ENCODE data around the gene SLC9A1. TPM values are rescaled to one million over a fixed set of nuclear protein-coding genes. Genes with fewer than 3 reads are reported as not detected.

SLC9A1 gene
- total and polyA plus RNA-seq, 2 experiments from 2014 or later: 13.9 to 19.4 TPM

- Histone ChIP-seq H3K27me3 (no peaks in the 10 kb centered on the region), H3K9me3 (ENCODE audit: low read depth) (no peaks in the 10 kb centered on the region), H3K27ac (peak overlapping the region; percentile 84), H3K4me3 (no peak overlapping the region), H3K4me1 (ENCODE audit: low read depth) (peaks cover 35% of the 10 kb centered on the region), H3K36me3 (no peaks in the 10 kb centered on the region)
- no peak for DNase-seq (ENCODE audit: low read depth in 1 of 2, low spot score in 1 of 2)
- TF ChIP-seq, protein P1, sequence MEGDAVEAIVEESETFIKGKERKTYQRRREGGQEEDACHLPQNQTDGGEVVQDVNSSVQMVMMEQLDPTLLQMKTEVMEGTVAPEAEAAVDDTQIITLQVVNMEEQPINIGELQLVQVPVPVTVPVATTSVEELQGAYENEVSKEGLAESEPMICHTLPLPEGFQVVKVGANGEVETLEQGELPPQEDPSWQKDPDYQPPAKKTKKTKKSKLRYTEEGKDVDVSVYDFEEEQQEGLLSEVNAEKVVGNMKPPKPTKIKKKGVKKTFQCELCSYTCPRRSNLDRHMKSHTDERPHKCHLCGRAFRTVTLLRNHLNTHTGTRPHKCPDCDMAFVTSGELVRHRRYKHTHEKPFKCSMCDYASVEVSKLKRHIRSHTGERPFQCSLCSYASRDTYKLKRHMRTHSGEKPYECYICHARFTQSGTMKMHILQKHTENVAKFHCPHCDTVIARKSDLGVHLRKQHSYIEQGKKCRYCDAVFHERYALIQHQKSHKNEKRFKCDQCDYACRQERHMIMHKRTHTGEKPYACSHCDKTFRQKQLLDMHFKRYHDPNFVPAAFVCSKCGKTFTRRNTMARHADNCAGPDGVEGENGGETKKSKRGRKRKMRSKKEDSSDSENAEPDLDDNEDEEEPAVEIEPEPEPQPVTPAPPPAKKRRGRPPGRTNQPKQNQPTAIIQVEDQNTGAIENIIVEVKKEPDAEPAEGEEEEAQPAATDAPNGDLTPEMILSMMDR (IDR thresholded peaks at IDR 0.05; ENCODE audit: low read depth, low read length): no peak
Measured at GRCh38 chr1:27100335-27101053, 54.4 kb downstream of the SLC9A1 start.

- Histone ChIP-seq H3K27me3 (no peaks in the 10 kb centered on the region), H3K36me3 (no peaks in the 10 kb centered on the region), H3K27ac (peak overlapping the region; percentile 84), H3K4me3 (no peak overlapping the region), H3K4me1 (ENCODE audit: low read depth) (peaks cover 35% of the 10 kb centered on the region), H3K9me3 (ENCODE audit: low read depth) (no peaks in the 10 kb centered on the region)
- peak; percentile 76 to 85 for DNase-seq (ENCODE audit: low read depth in 1 of 2, low spot score in 1 of 2)
- TF ChIP-seq, protein P1 (IDR thresholded peaks at IDR 0.05; ENCODE audit: low read depth, low read length): no peak
Measured at GRCh38 chr1:27099587-27100334, 55.2 kb downstream of the SLC9A1 start.

DNA sequence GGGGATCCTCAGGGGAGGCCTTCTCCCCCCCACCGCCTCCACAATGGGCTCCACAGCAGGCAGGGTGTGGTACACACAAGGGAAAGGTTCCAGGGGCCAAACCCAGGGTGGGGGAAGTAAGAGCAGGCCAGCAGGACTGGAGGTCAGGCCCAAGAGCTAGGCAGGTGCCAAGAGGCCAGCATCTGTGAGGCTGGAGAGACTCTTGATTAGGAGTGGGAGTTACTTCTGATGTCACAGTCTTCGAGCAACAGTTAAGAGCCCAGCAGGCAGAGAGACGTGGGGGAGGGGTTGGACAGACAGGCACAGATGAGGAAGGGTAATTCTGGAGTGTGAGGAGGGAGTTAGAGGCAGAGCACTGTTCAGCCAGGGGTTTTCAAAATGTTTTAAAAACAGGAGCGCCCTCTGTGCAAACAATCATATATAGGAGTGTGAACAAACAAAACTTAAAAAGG lies 55.8 kb downstream of the SLC9A1 start:
- peak overlapping the region; percentile 84 for H3K27ac ChIP-seq
- no peaks in the 10 kb centered on the region for H3K9me3 ChIP-seq (ENCODE audit: low read depth)
- peaks cover 35% of the 10 kb centered on the region for H3K4me1 ChIP-seq (ENCODE audit: low read depth)
- H3K36me3 ChIP-seq: no peaks in the 10 kb centered on the region
- H3K27me3 ChIP-seq: no peaks in the 10 kb centered on the region
- DNase-seq (ENCODE audit: low read depth in 1 of 2, low spot score in 1 of 2): peak; percentile 80 to 84
- H3K4me3 ChIP-seq: no peak overlapping the region
- TF ChIP-seq, protein P1 (IDR thresholded peaks at IDR 0.05; ENCODE audit: low read depth, low read length): no peak

DNA sequence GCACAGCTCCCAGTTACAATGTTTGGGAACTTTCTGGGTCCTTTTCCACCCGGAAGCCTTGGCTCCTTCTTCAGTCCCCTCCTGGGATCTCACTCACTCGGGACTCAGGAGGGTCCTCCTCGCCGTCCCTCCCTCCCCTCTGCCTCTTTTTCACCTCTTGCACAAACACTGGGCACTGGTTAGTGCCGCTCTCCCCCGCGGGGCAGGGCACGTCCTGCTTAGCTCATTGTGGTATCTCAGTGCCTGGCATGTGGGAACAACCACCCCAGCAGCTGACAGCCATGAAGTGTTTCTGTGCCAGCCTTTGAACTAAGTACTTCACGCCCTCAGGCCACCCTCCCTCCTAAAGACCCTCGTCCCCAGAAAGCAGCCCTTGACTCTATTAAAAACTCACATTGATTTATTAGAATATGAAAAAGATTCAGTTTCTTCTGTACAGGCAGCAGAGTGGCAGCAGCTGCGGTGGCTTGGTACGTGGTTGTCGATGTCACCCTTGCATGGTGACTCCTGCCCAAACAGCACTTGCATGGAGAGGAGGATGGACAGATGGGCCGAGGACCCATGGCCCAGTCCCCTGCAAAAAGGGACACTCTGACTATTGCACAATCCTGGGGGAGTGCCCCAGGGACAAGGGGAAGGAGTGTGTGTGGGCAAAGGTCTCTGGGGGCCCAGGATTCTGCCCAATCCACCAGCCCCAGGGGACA lies 56.3 kb downstream of the SLC9A1 start:
- DNase-seq (ENCODE audit: low read depth in 1 of 2, low spot score in 1 of 2): no peak

DNA sequence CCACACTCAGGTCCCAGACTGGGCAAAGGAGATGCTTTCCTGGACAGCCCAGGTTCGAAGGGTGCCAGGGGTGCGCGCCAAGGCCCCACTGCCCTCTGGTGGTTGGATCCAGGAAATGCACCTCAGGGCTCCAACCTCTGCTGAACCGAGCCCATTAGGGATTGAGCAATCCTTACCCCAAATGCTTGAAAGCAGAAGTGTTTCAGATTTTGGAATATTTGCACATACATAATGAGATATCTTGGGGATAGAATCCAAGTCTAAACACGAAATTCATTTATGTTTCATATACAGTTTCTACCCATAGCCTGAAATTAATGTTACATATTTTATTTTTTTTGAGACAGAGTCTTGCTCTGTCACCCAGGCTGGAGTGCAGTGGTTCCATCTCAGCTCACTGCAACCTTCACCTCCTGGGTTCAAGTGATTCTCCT lies 57.4 kb downstream of the SLC9A1 start:
- TF ChIP-seq, protein P1 (IDR thresholded peaks at IDR 0.05; ENCODE audit: low read depth, low read length): peak; percentile 95
- H3K36me3 ChIP-seq: no peaks in the 10 kb centered on the region
- H3K27me3 ChIP-seq: no peaks in the 10 kb centered on the region
- H3K4me1 ChIP-seq (ENCODE audit: low read depth): peaks cover 28% of the 10 kb centered on the region
- H3K27ac ChIP-seq: no peak overlapping the region
- no peaks in the 10 kb centered on the region for H3K9me3 ChIP-seq (ENCODE audit: low read depth)
- no peak overlapping the region for H3K4me3 ChIP-seq
- DNase-seq (ENCODE audit: low read depth in 1 of 2, low spot score in 1 of 2): peak; percentile 75 to 89

More for the DNA sequence above, 56.3 kb downstream of the SLC9A1 start:
- no peaks in the 10 kb centered on the region for H3K9me3 ChIP-seq (ENCODE audit: low read depth)
- no peaks in the 10 kb centered on the region for H3K27me3 ChIP-seq
- H3K36me3 ChIP-seq: no peaks in the 10 kb centered on the region
- TF ChIP-seq, protein P1 (IDR thresholded peaks at IDR 0.05; ENCODE audit: low read depth, low read length): no peak
- H3K4me3 ChIP-seq: no peak overlapping the region
- peaks cover 35% of the 10 kb centered on the region for H3K4me1 ChIP-seq (ENCODE audit: low read depth)
- H3K27ac ChIP-seq: peak overlapping the region; percentile 84
